Measurements from ENCODE around the gene COL4A2. TPM values are rescaled to one million over a fixed set of nuclear protein-coding genes. Genes with fewer than 3 reads are reported as not detected.

COL4A2 gene
- total RNA-seq, 4 donors from 2014 or later: 655 to 1,231 (median 912) TPM

DNA sequence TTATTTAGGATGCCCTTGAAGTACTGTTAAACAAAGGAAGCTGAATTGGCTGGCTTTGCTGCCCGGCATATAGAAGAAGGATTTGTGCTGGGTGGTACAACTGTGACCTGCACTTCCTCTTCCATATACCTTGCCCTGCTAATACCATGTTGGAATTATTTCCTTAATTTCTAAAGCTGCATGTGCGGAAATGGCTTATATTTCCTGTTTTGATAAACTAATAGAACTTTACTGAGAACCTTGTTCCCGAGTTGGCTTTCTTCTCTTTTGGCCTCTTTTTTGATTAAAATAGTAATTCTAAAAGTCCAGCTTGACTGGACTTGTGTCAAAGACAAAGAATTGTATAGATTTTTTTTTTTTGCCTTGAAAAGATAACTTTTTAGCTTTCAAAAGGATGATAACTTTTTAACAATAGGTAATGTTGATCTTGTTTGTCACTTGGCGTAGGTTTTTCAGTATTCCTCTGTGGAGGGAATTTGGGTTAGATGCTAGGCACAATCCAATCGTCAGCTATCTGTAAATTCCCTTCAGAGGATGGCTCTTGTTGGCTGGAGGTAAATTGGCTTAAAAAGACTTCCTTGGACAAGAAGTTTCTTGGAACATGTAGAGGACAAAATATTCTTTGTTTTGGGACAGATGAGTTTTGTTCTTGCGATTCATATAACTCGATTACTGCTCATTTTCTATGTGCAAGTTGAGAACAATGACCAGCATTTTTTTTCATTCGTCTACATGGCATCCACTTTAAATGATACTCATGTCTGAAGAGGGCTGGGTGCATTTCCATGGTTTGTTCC lies 41.4 kb downstream of the COL4A2 start:
- no peak for TF ChIP-seq CTCF (IDR thresholded peaks at IDR 0.05; ENCODE audit: low read depth)

GRCh38 chr13:110349239-110349638 lies 42.2 kb downstream of the COL4A2 start:
- no peak for TF ChIP-seq CTCF (IDR thresholded peaks at IDR 0.05; ENCODE audit: low read depth)

DNA sequence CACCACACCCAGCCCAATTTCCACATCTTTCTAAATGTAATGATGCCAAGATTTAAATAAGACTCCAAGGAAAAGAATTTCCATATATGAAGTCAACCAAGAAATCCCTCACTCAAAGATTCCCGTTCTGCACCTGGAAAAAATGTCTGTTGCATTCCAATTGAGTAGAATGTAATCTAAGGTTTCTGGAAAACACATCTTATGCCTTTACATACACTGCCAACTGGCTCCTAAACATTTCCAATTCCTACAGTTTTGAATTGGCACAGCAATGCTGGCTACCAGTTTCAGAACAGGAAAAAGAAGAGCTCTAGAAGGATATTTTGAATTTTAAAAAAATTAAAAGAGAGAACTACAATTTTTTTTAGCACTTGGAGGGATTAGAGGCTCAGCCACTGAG lies 43.0 kb downstream of the COL4A2 start:
- no peak for TF ChIP-seq CTCF (IDR thresholded peaks at IDR 0.05; ENCODE audit: low read depth)

- TF ChIP-seq CTCF (IDR thresholded peaks at IDR 0.05; ENCODE audit: low read depth): no peak
These were observed 43.4 kb downstream of the COL4A2 start for GRCh38 chr13:110350509-110350908.

GRCh38 chr13:110351636-110352420 lies 44.7 kb downstream of the COL4A2 start:
- no peak for TF ChIP-seq CTCF (IDR thresholded peaks at IDR 0.05; ENCODE audit: low read depth)

- TF ChIP-seq CTCF (IDR thresholded peaks at IDR 0.05; ENCODE audit: low read depth): no peak
These were observed 45.7 kb downstream of the COL4A2 start for GRCh38 chr13:110352735-110353134.

- TF ChIP-seq CTCF (IDR thresholded peaks at IDR 0.05; ENCODE audit: low read depth): no peak
These were observed 46.4 kb downstream of the COL4A2 start for GRCh38 chr13:110353339-110353977.
